Smooth muscle cell (in vitro differentiated cells): ENCODE measurements around the gene C13orf46. TPM values are rescaled to one million over a fixed set of nuclear protein-coding genes. Genes with fewer than 3 reads are reported as not detected.

ENCODE experiments used
- DNase-seq: peaks from one replicate; lab custom pipeline; 2025; ENCODE audit not compliant: unreplicated experiment; lab: John Stamatoyannopoulos, UW
- H2AFZ ChIP-seq: fragments of 200-600 bp; sonication (generic); 2 replicates; pipeline ENCODE4 v1.6.0; 2016; ENCODE audit warnings: antibody characterized with exemption, low read depth, mild to moderate bottlenecking
- H3F3A ChIP-seq: fragments of 200-600 bp; sonication (generic); 2 replicates; pipeline ENCODE4 v1.6.0; 2017; ENCODE audit warnings: antibody characterized with exemption, low read depth
- H3K27ac ChIP-seq: fragments of 200-600 bp; sonication (generic); 2 replicates; pipeline ENCODE4 v1.5.1; 2016; ENCODE audit warnings: low read depth, mild to moderate bottlenecking
- H3K27me3 ChIP-seq: fragments of 200-600 bp; sonication (generic); 2 replicates; pipeline ENCODE4 v1.6.1; 2016; ENCODE audit warnings: low read depth, mild to moderate bottlenecking
- H3K36me3 ChIP-seq: fragments of 200-600 bp; sonication (generic); 2 replicates; pipeline ENCODE4 v1.5.1; 2016; ENCODE audit warnings: low read depth
- H3K4me1 ChIP-seq: fragments of 200-600 bp; sonication (generic); 2 replicates; pipeline ENCODE4 v1.5.1; 2016; ENCODE audit warnings: low read depth
- H3K4me2 ChIP-seq: fragments of 200-600 bp; sonication (generic); 2 replicates; pipeline ENCODE4 v1.6.0; 2016; ENCODE audit warnings: mild to moderate bottlenecking
- H3K4me3 ChIP-seq: fragments of 200-600 bp; sonication (generic); 2 replicates; pipeline ENCODE4 v1.5.1; 2016; ENCODE audit warnings: mild to moderate bottlenecking
- H3K79me2 ChIP-seq: fragments of 200-600 bp; sonication (generic); 2 replicates; pipeline ENCODE4 v1.6.0; 2016; ENCODE audit warnings: low read depth, mild to moderate bottlenecking
- H3K9ac ChIP-seq: fragments of 200-600 bp; sonication (generic); 2 replicates; pipeline ENCODE4 v1.6.0; 2016; ENCODE audit warnings: low read depth
- H3K9me3 ChIP-seq: fragments of 200-600 bp; sonication (generic); replicated peaks from 2 replicates; pipeline ENCODE4 v1.5.1; 2016; ENCODE audit warnings: low read depth
- H4K20me1 ChIP-seq: fragments of 200-600 bp; sonication (generic); 2 replicates; pipeline ENCODE4 v1.6.0; 2016; ENCODE audit warnings: low read depth
- CTCF ChIP-seq: fragments of 200-600 bp; sonication (generic); IDR thresholded peaks from 2 replicates; pipeline ENCODE4 v1.5.1; 2017; ENCODE audit warnings: borderline replicate concordance, mild to moderate bottlenecking, antibody characterized with exemption; ENCODE audit not compliant: insufficient read depth, poor library complexity, severe bottlenecking
- WGBS: methylation state at CpG from one replicate; pipeline ENCODE4 v1.1.7; 2016; ENCODE audit warnings: low lambda C conversion rate; 5-methylcytosine and 5-hydroxymethylcytosine counted together
- polyA plus RNA-seq: library from polyadenylated mRNA; unstranded; fragments of >200 nt; fragmentation: Nextera tagmentation; extraction: Ambion mirVana; gene quantifications from 2 replicates; pipeline ENCODE4 v1.2.1, GENCODE V29; 2016
- total RNA-seq: library from RNA; depleted of rRNA; stranded (reverse); fragments of >200 nt; gene quantifications from 2 replicates; pipeline ENCODE4 v1.2.3, GENCODE V29; 2014

The C13orf46 gene
- total and polyA plus RNA-seq, 2 experiments from 2014 or later, result 0.26 to 5.8 TPM

GRCh38 chr13:114001331-114002008, 27.6 kb upstream of the C13orf46 start:
- no peaks in the 10 kb centered on the region for H4K20me1 ChIP-seq
- no peaks in the 10 kb centered on the region for H3K4me1 ChIP-seq
- no peak overlapping the region for H3K9ac ChIP-seq
- no peaks in the 10 kb centered on the region for H3F3A ChIP-seq
- WGBS, result 97% methylated on average over 46 of the region's 46 CpGs
- no peak overlapping the region for H3K4me2 ChIP-seq
- H3K36me3 ChIP-seq, result no peaks in the 10 kb centered on the region
- no peaks in the 10 kb centered on the region for H3K9me3 ChIP-seq
- H3K27me3 ChIP-seq, result no peaks in the 10 kb centered on the region
- H3K4me3 ChIP-seq, result no peak overlapping the region
- TF ChIP-seq CTCF, result no peak
- no peak for DNase-seq
- no peak overlapping the region for H2AFZ ChIP-seq
- no peaks in the 10 kb centered on the region for H3K79me2 ChIP-seq
- no peak overlapping the region for H3K27ac ChIP-seq

GRCh38 chr13:114000151-114001040, 26.5 kb upstream of the C13orf46 start:
- H3K27ac ChIP-seq, result no peak overlapping the region
- H3K4me3 ChIP-seq, result no peak overlapping the region
- H3F3A ChIP-seq, result no peaks in the 10 kb centered on the region
- H2AFZ ChIP-seq, result no peak overlapping the region
- H3K4me1 ChIP-seq, result no peaks in the 10 kb centered on the region
- no peaks in the 10 kb centered on the region for H3K36me3 ChIP-seq
- 98% methylated on average over 26 of the region's 26 CpGs for WGBS
- TF ChIP-seq CTCF, result no peak
- no peaks in the 10 kb centered on the region for H3K9me3 ChIP-seq
- no peaks in the 10 kb centered on the region for H4K20me1 ChIP-seq
- no peak overlapping the region for H3K4me2 ChIP-seq
- no peaks in the 10 kb centered on the region for H3K27me3 ChIP-seq
- no peak overlapping the region for H3K9ac ChIP-seq
- H3K79me2 ChIP-seq, result no peaks in the 10 kb centered on the region
- no peak for DNase-seq

- Histone ChIP-seq H3K4me1 (no peaks in the 10 kb centered on the region), H3K9ac (no peak overlapping the region), H2AFZ (no peak overlapping the region), H3K4me3 (no peak overlapping the region), H3K4me2 (no peak overlapping the region), H3K27ac (no peak overlapping the region), H3K79me2 (no peaks in the 10 kb centered on the region), H3K36me3 (no peaks in the 10 kb centered on the region), H3K27me3 (no peaks in the 10 kb centered on the region), H4K20me1 (no peaks in the 10 kb centered on the region), H3F3A (no peaks in the 10 kb centered on the region), H3K9me3 (no peaks in the 10 kb centered on the region)
- 87% methylated on average over 9 of the region's 10 CpGs for whole genome bisulfite sequencing
- no peak for TF ChIP-seq CTCF
- DNase-seq, result no peak
Observed at GRCh38 chr13:113999618-113999910, 25.7 kb upstream of the C13orf46 start.
